H1 (cell line): Measurements from ENCODE around the gene PAQR5. TPM values are rescaled to one million over a fixed set of nuclear protein-coding genes. Genes with fewer than 3 reads are reported as not detected.

ENCODE experiments used
- CTCF ChIA-PET: fragments of 300-600 bp; sonication (Branson Sonifier 250); formaldehyde crosslinking; loops from one replicate; lab custom pipeline; 2021; ENCODE audit not compliant: partially characterized antibody; lab: Charles Lee
- POLR2A ChIA-PET: fragments of 300-600 bp; sonication (Branson Sonifier 250); formaldehyde crosslinking; loops from one replicate; lab custom pipeline; 2021; ENCODE audit warnings: inconsistent platforms; ENCODE audit not compliant: partially characterized antibody; lab: Charles Lee
- DNase-seq, 2 experiments: peaks; one replicate each; pipeline versions ENCODE4 v3.0.0 to v3.0.0-alpha.2; 2010 to 2022; ENCODE audit warnings: low spot score in 2 of 2, low read depth in 1 of 2, mixed read lengths in 1 of 2
- FAIRE-seq: peaks from 2 replicates; lab custom pipeline; 2011; peaks lifted over from hg19 to GRCh38; lab: Jason Lieb, UNC
- H2AFZ ChIP-seq: 2 replicates; pipeline ENCODE4 v1.8.1; 2012; ENCODE audit warnings: low read length, inconsistent platforms
- H2AK5ac ChIP-seq: 2 replicates; pipeline ENCODE4 v1.6.1; 2013; ENCODE audit warnings: low read depth, low read length
- H2BK120ac ChIP-seq: replicated peaks from 2 replicates; pipeline ENCODE3; 2013; ENCODE audit warnings: low read depth, low read length, inconsistent platforms
- H2BK12ac ChIP-seq: 2 replicates; pipeline ENCODE4 v1.6.1; 2013; ENCODE audit warnings: low read depth, low read length
- H2BK15ac ChIP-seq: 2 replicates; pipeline ENCODE4 v1.6.1; 2013; ENCODE audit warnings: low read length
- H2BK20ac ChIP-seq: 2 replicates; pipeline ENCODE4 v1.6.1; 2013; ENCODE audit warnings: low read length
- H2BK5ac ChIP-seq: 2 replicates; pipeline ENCODE4 v1.6.1; 2013; ENCODE audit warnings: low read depth, low read length
- H3K14ac ChIP-seq: 2 replicates; pipeline ENCODE4 v1.6.1; 2013; ENCODE audit warnings: inconsistent platforms; ENCODE audit not compliant: insufficient read length
- H3K18ac ChIP-seq: 2 replicates; pipeline ENCODE4 v1.6.1; 2013; ENCODE audit warnings: low read length; ENCODE audit errors: extremely low read depth
- H3K23ac ChIP-seq: 2 replicates; pipeline ENCODE4 v1.6.1; 2013; ENCODE audit warnings: inconsistent platforms; ENCODE audit not compliant: insufficient read length
- H3K23me2 ChIP-seq: 2 replicates; pipeline ENCODE4 v1.6.1; 2013; ENCODE audit warnings: low read depth, low read length
- H3K27ac ChIP-seq: 2 replicates; pipeline ENCODE4 v1.6.1; 2011; ENCODE audit warnings: low read depth, low read length, inconsistent platforms
- H3K27me3 ChIP-seq, 4 experiments: replicated peaks in 1 of 4; 1 replicate in 1 of 4; 2 replicates in 3 of 4; pipeline versions ENCODE4 v1.6.1 to v1.8.1; 2011 to 2013; ENCODE audit warnings: low read length in 3 of 4, mild to moderate bottlenecking in 3 of 4, inconsistent platforms in 2 of 4, mixed read lengths in 2 of 4, moderate library complexity in 1 of 4; ENCODE audit not compliant: control insufficient read depth in 3 of 4, insufficient read depth in 3 of 4; ENCODE audit errors: extremely low read depth in 1 of 4
- H3K36me3 ChIP-seq, 4 experiments: 2 replicates each; pipeline versions ENCODE4 v1.6.1 to v1.8.1; 2011 to 2013; ENCODE audit warnings: mild to moderate bottlenecking in 4 of 4, low read length in 3 of 4, moderate library complexity in 2 of 4, control low read depth in 1 of 4, inconsistent platforms in 1 of 4; ENCODE audit not compliant: insufficient read depth in 4 of 4, control insufficient read depth in 2 of 4
- H3K4ac ChIP-seq: replicated peaks from 2 replicates; pipeline ENCODE3; 2013; ENCODE audit warnings: low read length, low read depth, mixed read lengths, inconsistent platforms; ENCODE audit not compliant: insufficient read length
- H3K4me1 ChIP-seq, 4 experiments: replicated peaks in 1 of 4; 1 replicate in 1 of 4; 2 replicates in 3 of 4; pipeline versions ENCODE4 v1.6.1 to v1.8.1; 2011 to 2013; ENCODE audit warnings: low read length in 3 of 4, inconsistent platforms in 2 of 4, mixed read lengths in 1 of 4; ENCODE audit not compliant: insufficient read depth in 4 of 4, control insufficient read depth in 3 of 4
- H3K4me2 ChIP-seq, 2 experiments: 2 replicates each; pipeline versions ENCODE4 v1.6.1 to v1.8.1; 2011 to 2013; ENCODE audit warnings: low read depth in 2 of 2, low read length in 2 of 2, control low read depth in 1 of 2, inconsistent platforms in 1 of 2, mild to moderate bottlenecking in 1 of 2; ENCODE audit not compliant: insufficient read depth in 1 of 2
- H3K4me3 ChIP-seq, 4 experiments: fragments of 200-600, 300-600 bp in 1 of 4; sonication (generic), shearing (Covaris generic), sonication (Bioruptor Twin) in 1 of 4; 2 replicates each; pipeline versions ENCODE4 v1.5.1 to v1.8.1; 2011 to 2016; ENCODE audit warnings: low read length in 4 of 4, low read depth in 3 of 4, control low read depth in 2 of 4, inconsistent platforms in 2 of 4, mild to moderate bottlenecking in 2 of 4, mixed read lengths in 1 of 4, moderate library complexity in 1 of 4; ENCODE audit not compliant: insufficient read depth in 2 of 4; ENCODE audit errors: extremely low read depth in 1 of 4
- H3K56ac ChIP-seq: replicated peaks from 2 replicates; pipeline ENCODE3; 2013; ENCODE audit warnings: low read depth, mild to moderate bottlenecking, mixed read lengths, low read length, inconsistent platforms; ENCODE audit not compliant: insufficient read length
- H3K79me1 ChIP-seq: 2 replicates; pipeline ENCODE4 v1.6.1; 2013; ENCODE audit warnings: low read depth, low read length, control low read depth
- H3K79me2 ChIP-seq, 2 experiments: 2 replicates each; pipeline versions ENCODE4 v1.6.1 to v1.8.1; 2012 to 2013; ENCODE audit warnings: low read length in 2 of 2, mild to moderate bottlenecking in 2 of 2, inconsistent platforms in 1 of 2; ENCODE audit not compliant: insufficient read depth in 2 of 2, control insufficient read depth in 1 of 2
- H3K9ac ChIP-seq, 4 experiments: replicated peaks in 1 of 4; 1 replicate in 1 of 4; 2 replicates in 3 of 4; pipeline versions ENCODE4 v1.6.1 to v1.8.1; 2011 to 2013; ENCODE audit warnings: low read depth in 3 of 4, low read length in 3 of 4, control low read depth in 2 of 4, mild to moderate bottlenecking in 2 of 4, moderate library complexity in 2 of 4, inconsistent platforms in 1 of 4; ENCODE audit errors: extremely low read depth in 1 of 4
- H3K9me3 ChIP-seq, 2 experiments: 2 replicates each; pipeline versions ENCODE4 v1.6.1 to v1.8.1; 2012 to 2013; ENCODE audit warnings: mild to moderate bottlenecking in 2 of 2, moderate library complexity in 2 of 2, control low read depth in 1 of 2, inconsistent platforms in 1 of 2, low read depth in 1 of 2, low read length in 1 of 2, mixed read lengths in 1 of 2; ENCODE audit not compliant: insufficient read depth in 2 of 2
- H4K20me1 ChIP-seq, 2 experiments: replicated peaks in 1 of 2; 2 replicates each; pipeline versions ENCODE3 to v1.8.1; 2011 to 2013; ENCODE audit warnings: inconsistent platforms in 2 of 2, low read length in 2 of 2, mild to moderate bottlenecking in 1 of 2; ENCODE audit not compliant: insufficient read depth in 2 of 2, control insufficient read depth in 1 of 2
- H4K5ac ChIP-seq: 2 replicates; pipeline ENCODE4 v1.6.1; 2013; ENCODE audit warnings: low read length, low read depth, mixed read lengths, inconsistent platforms; ENCODE audit not compliant: insufficient read length
- H4K8ac ChIP-seq: 2 replicates; pipeline ENCODE4 v1.8.0; 2013; ENCODE audit warnings: mild to moderate bottlenecking, moderate library complexity, low read length, inconsistent platforms; ENCODE audit not compliant: insufficient read depth; ENCODE audit errors: extremely low read depth
- H4K91ac ChIP-seq: replicated peaks from 2 replicates; pipeline ENCODE3; 2013; ENCODE audit warnings: low read length, mixed read lengths, inconsistent platforms; ENCODE audit not compliant: insufficient read length
- BACH1 ChIP-seq: IDR thresholded peaks from 2 replicates; pipeline ENCODE4 v1.6.1; 2012; ENCODE audit warnings: low read length, improper control_type of control experiment
- BRCA1 ChIP-seq: IDR thresholded peaks from 2 replicates; pipeline ENCODE4 v1.6.1; 2012; ENCODE audit warnings: low read depth, low read length, improper control_type of control experiment
- CTCF ChIP-seq, 3 experiments: IDR thresholded peaks; 1 replicate in 2 of 3; 2 replicates in 1 of 3; pipeline versions ENCODE4 v1.5.1 to v1.6.1; 2011; ENCODE audit warnings: low read length in 3 of 3, mild to moderate bottlenecking in 3 of 3, inconsistent platforms in 2 of 3, low read depth in 1 of 3, moderate library complexity in 1 of 3; ENCODE audit not compliant: insufficient read depth in 1 of 3; ENCODE audit errors: control extremely low read depth in 1 of 3
- EGR1 ChIP-seq: IDR thresholded peaks from 2 replicates; pipeline ENCODE4 v1.6.1; 2011; ENCODE audit warnings: low read depth, low read length, borderline replicate concordance
- HDAC2 ChIP-seq, 2 experiments: fragments of 300-600 bp in 1 of 2; sonication (generic) in 1 of 2; IDR thresholded peaks; 2 replicates each; pipeline ENCODE4 v1.6.1; 2011 to 2012; ENCODE audit warnings: low read depth in 2 of 2, low read length in 2 of 2, mild to moderate bottlenecking in 2 of 2, moderate library complexity in 2 of 2, borderline replicate concordance in 1 of 2, inconsistent platforms in 1 of 2
- POLR2A ChIP-seq, 2 experiments: IDR thresholded peaks; 1 replicate in 1 of 2; 2 replicates in 1 of 2; pipeline ENCODE4 v1.6.1; 2011; ENCODE audit warnings: low read depth in 2 of 2, low read length in 2 of 2, mild to moderate bottlenecking in 2 of 2; ENCODE audit errors: control extremely low read depth in 1 of 2
- RBBP5 ChIP-seq: IDR thresholded peaks from 2 replicates; pipeline ENCODE4 v1.7.1; 2012; ENCODE audit warnings: low read depth, mild to moderate bottlenecking, inconsistent platforms, low read length, moderate library complexity, borderline replicate concordance
- SIX5 ChIP-seq: IDR thresholded peaks from 2 replicates; pipeline ENCODE4 v1.6.1; 2011; ENCODE audit warnings: mild to moderate bottlenecking, low read depth, low read length
- SP1 ChIP-seq: IDR thresholded peaks from 2 replicates; pipeline ENCODE4 v1.6.1; 2011; ENCODE audit warnings: low read depth, low read length
- SP2 ChIP-seq: IDR thresholded peaks from 2 replicates; pipeline ENCODE4 v1.6.1; 2012; ENCODE audit warnings: mild to moderate bottlenecking, low read length, inconsistent platforms
- SUZ12 ChIP-seq: fragments of 200-600 bp; sonication (generic); IDR thresholded peaks from 2 replicates; pipeline ENCODE4 v1.6.1; 2012; ENCODE audit warnings: mild to moderate bottlenecking, inconsistent platforms, low read length, moderate library complexity, mixed read lengths
- TEAD4 ChIP-seq: IDR thresholded peaks from 2 replicates; pipeline ENCODE4 v1.6.1; 2012; ENCODE audit warnings: low read depth, low read length, inconsistent platforms, mixed read lengths
- WGBS, 2 experiments: shearing (Covaris generic) in 1 of 2; methylation state at CpG; one replicate each; pipeline versions ENCODE4 v1.1.6 to v1.1.7; 2013 to 2015; ENCODE audit warnings: low lambda C conversion rate in 2 of 2, mixed read lengths in 2 of 2, inconsistent platforms in 1 of 2, low coverage in 1 of 2, missing lambda C conversion rate in 1 of 2; ENCODE audit not compliant: insufficient replicate concordance in 2 of 2, insufficient coverage in 1 of 2, insufficient read length in 1 of 2; ENCODE audit errors: extremely low coverage in 1 of 2, missing lambda C conversion rate in 1 of 2; 5-methylcytosine and 5-hydroxymethylcytosine counted together
- polyA plus RNA-seq, 7 experiments: library from polyadenylated mRNA; depleted of rRNA in 3 of 7; stranded (reverse) in 5 of 7; unstranded in 2 of 7; fragments of >200 nt in 5 of 7; fragments of 200-250 nt in 2 of 7; gene quantifications; 1 replicate in 5 of 7; 2 replicates in 1 of 7; 4 replicates in 1 of 7; pipeline versions ENCODE4 v1.2.1 to v1.2.3, GENCODE V29; 2011 to 2013; ENCODE audit warnings: missing spikeins in 2 of 7, mixed read lengths in 2 of 7
- total RNA-seq: library from RNA; stranded (reverse); fragmentation: NEBNext Ultra II Directional; extraction: Animal tissue kit (Norgen Biotek cat#: 25700); gene quantifications from 2 replicates; pipeline ENCODE4 v1.2.1, GENCODE V29; 2021

Gene PAQR5
- total and polyA plus RNA-seq, 2 of the 8 experiments (the other 6 are each of a cell fraction or from before 2014, with no cell fraction given), result 8.7 to 18.1 TPM

GRCh38 chr15:69285834-69286233 is 12.9 kb upstream of the PAQR5 start:
- Histone ChIP-seq H3K36me3 (no peaks in the 10 kb centered on the region), H3K4me2 (no peak overlapping the region), H3K79me1 (no peaks in the 10 kb centered on the region), H4K5ac (no peak overlapping the region), H3K23me2 (no peaks in the 10 kb centered on the region; the same call in 1 of the 2 replicates), H2BK15ac (no peak overlapping the region), H3K4me1 (0 out of 7 replicates have a peak, but pooled peaks cover 0 to 2% (median 0%) of the 10 kb centered on the region in 4 experiments), H3K18ac (no peak overlapping the region), H2BK12ac (no peak overlapping the region), H2BK20ac (no peak overlapping the region), H3K56ac (no peak overlapping the region), H2AK5ac (no peak overlapping the region), H3K9ac (no peak overlapping the region), H2BK5ac (no peak overlapping the region), H3K9me3 (no peaks in the 10 kb centered on the region), H3K14ac (no peak overlapping the region), H3K4ac (no peak overlapping the region), H4K91ac (no peak overlapping the region), H2AFZ (no peak overlapping the region), H2BK120ac (no peak overlapping the region), H3K4me3 (no peak overlapping the region), H3K27me3 (no peaks in the 10 kb centered on the region), H3K79me2 (no peaks in the 10 kb centered on the region), H4K20me1 (no peaks in the 10 kb centered on the region), H4K8ac (no peak overlapping the region), H3K27ac (no peak overlapping the region), H3K23ac (no peak overlapping the region)
- TF ChIP-seq SP2, result no peak
- TF ChIP-seq EGR1, result no peak
- no peak for TF ChIP-seq SP1
- TF ChIP-seq HDAC2 (IDR thresholded peaks at IDR 0.05; ENCODE audit: borderline replicate concordance in 1 of 2, low read depth in 2 of 2, low read length in 2 of 2), result no peak
- no peak for TF ChIP-seq SUZ12
- no peak for TF ChIP-seq RBBP5
- no peak for TF ChIP-seq BRCA1
- no peak for TF ChIP-seq CTCF (IDR thresholded peaks at IDR 0.05; ENCODE audit: control extremely low read depth in 1 of 3, insufficient read depth in 1 of 3, low read depth in 1 of 3, low read length in 3 of 3)
- no peak for TF ChIP-seq POLR2A (IDR thresholded peaks at IDR 0.05; ENCODE audit: control extremely low read depth in 1 of 2, low read depth in 2 of 2, low read length in 2 of 2)
- TF ChIP-seq BACH1, result no peak
- no peak for TF ChIP-seq SIX5
- TF ChIP-seq TEAD4, result no peak
- POLR2A ChIA-PET, result no interaction called here
- CTCF ChIA-PET, result no interaction called here
- 92% methylated on average over 12 of the region's 12 CpGs; no CpG with 5 or more reads in 1 of the 2 experiments for WGBS, 2 experiments
- FAIRE-seq (no peak), DNase-seq (peak in 1 of 2 experiments; percentile 37)
